IPS-20b (cell line): Measurements from ENCODE around the gene CPT1B.
"Not testable (repeated sequence)": the region's sequence is repeated elsewhere in the genome, so short reads cannot be mapped to it uniquely, and the experiment has no call there.

Experiments used
- H3K27ac ChIP-seq: one replicate; pipeline ENCODE4 v1.5.1; 2013; ENCODE audit warnings: low read length
- H3K27me3 ChIP-seq: 2 replicates; pipeline ENCODE4 v1.6.1; 2013; ENCODE audit warnings: mild to moderate bottlenecking, low read length, inconsistent platforms; ENCODE audit not compliant: insufficient read depth
- H3K36me3 ChIP-seq: 2 replicates; pipeline ENCODE4 v1.6.1; 2013; ENCODE audit warnings: low read depth, mild to moderate bottlenecking, inconsistent platforms, low read length, moderate library complexity; ENCODE audit not compliant: insufficient read depth
- H3K4me1 ChIP-seq: 2 replicates; pipeline ENCODE4 v1.6.1; 2013; ENCODE audit warnings: mild to moderate bottlenecking, control low read depth, inconsistent platforms, low read length, moderate library complexity; ENCODE audit not compliant: insufficient read depth
- H3K4me3 ChIP-seq: 2 replicates; pipeline ENCODE4 v1.5.1; 2013; ENCODE audit warnings: mild to moderate bottlenecking, low read length, inconsistent platforms
- H3K9ac ChIP-seq: 2 replicates; pipeline ENCODE4 v1.6.1; 2013; ENCODE audit warnings: low read depth, mild to moderate bottlenecking, inconsistent platforms, low read length, moderate library complexity
- H3K9me3 ChIP-seq: 2 replicates; pipeline ENCODE4 v1.6.1; 2013; ENCODE audit warnings: mild to moderate bottlenecking, low read depth, low read length, inconsistent platforms; ENCODE audit not compliant: insufficient read depth

Gene CPT1B

DNA sequence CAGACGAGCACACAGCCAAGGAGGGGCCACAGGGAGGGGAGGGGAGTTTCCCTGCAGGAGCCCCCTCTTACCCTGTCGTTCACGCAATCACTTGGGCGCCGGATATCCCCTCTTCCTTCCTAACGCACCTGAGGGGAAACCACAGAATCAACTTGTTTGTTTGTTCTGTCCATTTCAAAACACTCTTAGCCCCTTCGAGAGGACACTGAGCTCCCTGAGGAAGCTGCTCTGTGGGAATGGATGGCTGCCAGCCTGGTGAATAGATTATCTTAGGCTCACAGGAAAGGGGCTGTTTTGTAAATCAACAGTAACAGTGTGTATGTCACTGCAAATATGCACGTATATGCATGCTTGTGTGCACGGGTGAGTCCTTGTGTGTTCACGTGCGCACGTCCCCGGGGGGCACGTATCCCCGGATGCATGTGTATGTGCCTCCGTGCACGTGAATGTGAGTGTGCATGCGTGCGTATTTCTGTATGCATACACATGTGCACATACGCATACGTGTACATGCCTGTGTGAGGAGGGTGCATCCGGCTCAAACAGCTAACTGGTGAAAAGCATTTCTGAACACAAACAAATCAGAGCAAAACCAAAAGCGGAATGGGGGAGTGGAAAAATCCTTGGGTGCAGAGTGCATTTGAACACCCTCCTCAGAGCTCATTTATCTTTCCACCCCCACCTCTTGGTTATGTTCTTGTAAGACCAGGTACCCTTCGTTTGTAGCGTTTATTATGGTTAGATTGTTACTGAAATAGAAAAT lies 42.5 kb upstream of the CPT1B start:
- no peak overlapping the region for H3K27ac ChIP-seq
- H3K36me3 ChIP-seq: no peaks in the 10 kb centered on the region
- no peaks in the 10 kb centered on the region for H3K9me3 ChIP-seq
- peak overlapping the region; percentile 45; the same call in 1 of the 2 replicates for H3K9ac ChIP-seq
- H3K27me3 ChIP-seq: peaks cover 20% of the 10 kb centered on the region
- peak overlapping the region; percentile 64 for H3K4me3 ChIP-seq
- H3K4me1 ChIP-seq: no peaks in the 10 kb centered on the region; the same call in 1 of the 2 replicates

- not testable (repeated sequence) for H3K4me3 ChIP-seq, H3K27ac ChIP-seq, H3K4me1 ChIP-seq, H3K36me3 ChIP-seq, H3K9ac ChIP-seq, H3K9me3 ChIP-seq
- H3K27me3 ChIP-seq: peaks cover 17% of the 10 kb centered on the region
Measured at GRCh38 chr22:50614296-50614695, 36.1 kb upstream of the CPT1B start.

- Histone ChIP-seq H3K4me3 (no peak overlapping the region), H3K27me3 (peaks cover 20% of the 10 kb centered on the region), H3K9ac (no peak overlapping the region), H3K4me1 (no peaks in the 10 kb centered on the region), H3K36me3 (no peaks in the 10 kb centered on the region), H3K27ac (no peak overlapping the region), H3K9me3 (no peaks in the 10 kb centered on the region)
Measured at GRCh38 chr22:50613291-50613981, 35.2 kb upstream of the CPT1B start.

DNA sequence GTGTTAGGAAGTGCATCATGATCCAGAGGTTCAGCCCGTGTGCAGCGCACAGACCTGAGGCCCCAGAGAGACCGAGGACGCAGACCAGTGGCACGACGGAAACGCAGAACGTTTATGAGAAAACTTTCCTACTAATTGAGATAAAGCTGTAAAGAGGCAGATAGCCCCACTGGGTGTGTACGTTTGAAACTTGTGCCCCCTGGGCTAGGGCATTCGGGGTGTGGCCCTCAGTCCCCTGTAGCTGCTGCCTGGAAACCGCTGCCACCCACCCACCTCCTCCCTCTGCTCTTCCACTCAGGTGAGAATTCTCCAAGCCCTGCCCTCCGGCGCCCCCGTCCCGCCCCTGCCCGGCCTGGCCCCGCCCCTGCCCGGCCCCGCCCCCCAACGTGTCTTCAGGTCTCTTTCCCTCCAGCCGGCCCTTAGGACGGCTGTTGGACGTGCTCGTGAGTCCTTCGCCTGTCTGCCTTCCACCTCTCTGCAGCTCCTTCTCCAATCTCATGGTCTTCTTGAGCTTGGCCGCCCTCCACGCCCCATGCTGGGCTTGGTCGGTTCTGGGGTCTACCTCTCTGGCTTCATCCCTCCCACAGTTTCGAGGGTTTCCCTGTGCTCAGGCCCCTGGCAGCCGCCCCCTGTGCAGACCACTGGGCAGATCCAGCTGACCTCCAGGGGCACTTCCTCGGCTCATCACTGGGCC lies 34.4 kb upstream of the CPT1B start:
- H3K4me3 ChIP-seq: no peak overlapping the region
- H3K9me3 ChIP-seq: no peaks in the 10 kb centered on the region
- peaks cover 24% of the 10 kb centered on the region for H3K27me3 ChIP-seq
- no peaks in the 10 kb centered on the region for H3K36me3 ChIP-seq
- no peak overlapping the region for H3K9ac ChIP-seq
- no peak overlapping the region for H3K27ac ChIP-seq
- no peaks in the 10 kb centered on the region for H3K4me1 ChIP-seq

DNA sequence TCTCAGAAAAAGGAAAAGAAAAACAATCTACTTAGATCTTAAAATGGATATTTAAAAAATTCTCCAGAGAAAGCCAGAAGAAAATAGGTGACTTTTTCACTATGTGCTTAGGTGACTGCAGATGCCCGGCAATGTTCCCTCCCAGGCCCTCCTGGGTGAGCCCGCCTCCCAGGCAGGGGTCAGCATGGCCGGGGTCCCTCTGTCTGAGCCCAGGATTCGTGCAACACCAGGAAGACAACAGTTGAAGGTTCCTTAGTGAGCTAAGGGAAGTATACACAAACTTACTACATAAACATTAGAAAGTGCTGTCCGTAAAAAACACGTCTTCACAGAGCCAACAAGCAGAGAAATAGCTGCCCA lies 33.9 kb upstream of the CPT1B start:
- Histone ChIP-seq H3K36me3 (no peaks in the 10 kb centered on the region), H3K27ac (no peak overlapping the region), H3K4me1 (no peaks in the 10 kb centered on the region), H3K9me3 (no peaks in the 10 kb centered on the region), H3K27me3 (peaks cover 30% of the 10 kb centered on the region), H3K9ac (no peak overlapping the region), H3K4me3 (no peak overlapping the region)

DNA sequence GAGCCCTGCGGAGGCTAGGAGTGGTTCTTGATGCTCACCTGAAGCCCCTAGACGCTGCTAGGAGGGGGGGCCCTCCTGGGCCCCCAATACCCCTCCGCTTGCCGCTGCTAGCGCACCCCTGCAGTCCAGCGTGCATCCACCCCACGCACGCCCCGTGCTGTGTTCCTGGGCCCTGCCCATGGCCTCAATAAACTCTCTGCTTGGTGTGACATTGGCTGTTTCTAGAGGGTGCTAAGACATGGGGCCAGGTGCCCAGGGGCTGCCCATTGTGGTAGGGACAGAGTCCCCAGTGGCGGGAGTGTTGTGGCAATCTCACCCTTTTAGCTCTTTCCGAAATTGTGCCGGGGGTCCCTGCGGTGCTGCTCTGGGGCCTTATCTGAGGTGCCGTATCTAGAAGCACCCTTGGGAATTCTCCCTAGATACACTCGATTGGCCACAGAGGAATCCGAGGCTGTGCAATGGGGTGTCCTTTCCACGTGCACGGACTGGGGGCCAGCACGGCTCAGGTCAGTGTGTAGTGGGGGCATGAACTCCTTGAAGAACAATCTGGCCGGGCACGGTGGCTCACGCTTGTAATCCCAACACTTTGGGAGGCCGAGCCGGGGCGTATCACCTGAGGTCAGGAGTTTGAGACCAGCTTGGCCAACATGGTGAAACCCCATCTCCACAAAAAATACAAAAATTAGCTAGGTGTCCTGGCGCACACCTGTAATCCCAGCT lies 33.3 kb upstream of the CPT1B start:
- no peak overlapping the region for H3K27ac ChIP-seq
- no peak overlapping the region for H3K9ac ChIP-seq
- H3K27me3 ChIP-seq: peaks cover 34% of the 10 kb centered on the region
- no peaks in the 10 kb centered on the region for H3K9me3 ChIP-seq
- no peaks in the 10 kb centered on the region for H3K4me1 ChIP-seq
- no peak overlapping the region for H3K4me3 ChIP-seq
- H3K36me3 ChIP-seq: no peaks in the 10 kb centered on the region

- Histone ChIP-seq H3K27me3 (peaks cover 43% of the 10 kb centered on the region), H3K36me3 (no peaks in the 10 kb centered on the region), H3K9me3 (no peaks in the 10 kb centered on the region), H3K27ac (no peak overlapping the region), H3K4me1 (no peaks in the 10 kb centered on the region), H3K4me3 (no peak overlapping the region), H3K9ac (no peak overlapping the region)
Measured at GRCh38 chr22:50610581-50610980, 32.4 kb upstream of the CPT1B start.

GRCh38 chr22:50610041-50610451 lies 31.8 kb upstream of the CPT1B start:
- Histone ChIP-seq H3K27me3 (peaks cover 49% of the 10 kb centered on the region), H3K4me1 (no peaks in the 10 kb centered on the region), H3K27ac (no peak overlapping the region), H3K4me3 (no peak overlapping the region), H3K9ac (no peak overlapping the region), H3K36me3 (no peaks in the 10 kb centered on the region), H3K9me3 (no peaks in the 10 kb centered on the region)

GRCh38 chr22:50609599-50609998 lies 31.4 kb upstream of the CPT1B start:
- H3K9ac ChIP-seq: no peak overlapping the region
- no peaks in the 10 kb centered on the region for H3K36me3 ChIP-seq
- H3K9me3 ChIP-seq: no peaks in the 10 kb centered on the region
- no peak overlapping the region for H3K4me3 ChIP-seq
- no peaks in the 10 kb centered on the region for H3K4me1 ChIP-seq
- H3K27me3 ChIP-seq: peaks cover 53% of the 10 kb centered on the region
- H3K27ac ChIP-seq: no peak overlapping the region

- H3K27ac ChIP-seq: no peak overlapping the region
- H3K9ac ChIP-seq: no peak overlapping the region
- H3K9me3 ChIP-seq: no peaks in the 10 kb centered on the region
- H3K4me3 ChIP-seq: no peak overlapping the region
- H3K27me3 ChIP-seq: peaks cover 59% of the 10 kb centered on the region
- H3K36me3 ChIP-seq: no peaks in the 10 kb centered on the region
- no peaks in the 10 kb centered on the region for H3K4me1 ChIP-seq
Measured at GRCh38 chr22:50608996-50609395, 30.8 kb upstream of the CPT1B start.

- not testable (repeated sequence) for H3K9ac ChIP-seq, H3K9me3 ChIP-seq, H3K36me3 ChIP-seq, H3K4me1 ChIP-seq, H3K4me3 ChIP-seq, H3K27ac ChIP-seq
- peaks cover 59% of the 10 kb centered on the region for H3K27me3 ChIP-seq
Measured at GRCh38 chr22:50608058-50608840, 30.0 kb upstream of the CPT1B start.
